Neuronal stem cell (in vitro differentiated cells): ENCODE results near the gene FAM163B.

Experiments used
- DNase-seq: peaks from one replicate; pipeline ENCODE4 v3.0.0-alpha.2; 2013; ENCODE audit warnings: low spot score
- H2AFZ ChIP-seq: one replicate; pipeline ENCODE4 v1.6.1; 2013; ENCODE audit warnings: mild to moderate bottlenecking, low read length, inconsistent platforms
- H2AK5ac ChIP-seq: 2 replicates; pipeline ENCODE4 v1.6.1; 2013; ENCODE audit warnings: low read depth, mild to moderate bottlenecking, inconsistent platforms, low read length, moderate library complexity, mixed read lengths
- H2BK120ac ChIP-seq: 2 replicates; pipeline ENCODE4 v1.6.1; 2013; ENCODE audit warnings: low read depth, mild to moderate bottlenecking, inconsistent platforms, low read length, moderate library complexity, mixed read lengths
- H2BK12ac ChIP-seq: one replicate; pipeline ENCODE4 v1.6.1; 2013; ENCODE audit warnings: low read length, inconsistent platforms
- H2BK15ac ChIP-seq: 2 replicates; pipeline ENCODE4 v1.6.1; 2013; ENCODE audit warnings: mild to moderate bottlenecking, low read length, inconsistent platforms, mixed read lengths
- H2BK5ac ChIP-seq: one replicate; pipeline ENCODE4 v1.6.1; 2013; ENCODE audit warnings: inconsistent platforms, mild to moderate bottlenecking, low read length, moderate library complexity
- H3K14ac ChIP-seq: one replicate; pipeline ENCODE4 v1.6.1; 2013; ENCODE audit warnings: low read length, inconsistent platforms
- H3K18ac ChIP-seq: 2 replicates; pipeline ENCODE4 v1.6.1; 2013; ENCODE audit warnings: low read length, inconsistent platforms
- H3K23ac ChIP-seq: 2 replicates; pipeline ENCODE4 v1.6.1; 2013; ENCODE audit warnings: low read depth, mild to moderate bottlenecking, mixed read lengths, low read length, inconsistent platforms; ENCODE audit not compliant: poor library complexity
- H3K27ac ChIP-seq: replicated peaks from 3 replicates; pipeline ENCODE4 v1.5.1; 2013; ENCODE audit warnings: low read length, inconsistent platforms
- H3K27me3 ChIP-seq, 3 experiments: 2 replicates each; pipeline ENCODE4 v1.6.1; 2013; ENCODE audit warnings: low read length in 3 of 3, mild to moderate bottlenecking in 2 of 3, inconsistent platforms in 1 of 3, low read depth in 1 of 3, mixed read lengths in 1 of 3, moderate library complexity in 1 of 3; ENCODE audit not compliant: control insufficient read depth in 3 of 3, insufficient read depth in 3 of 3
- H3K36me3 ChIP-seq, 2 donors: replicated peaks in 1 of 2; 2 replicates each; pipeline ENCODE4 v1.6.1; 2013; ENCODE audit warnings: low read length in 2 of 2; ENCODE audit not compliant: control insufficient read depth in 2 of 2, insufficient read depth in 2 of 2
- H3K4ac ChIP-seq: 2 replicates; pipeline ENCODE4 v1.6.1; 2013; ENCODE audit warnings: inconsistent platforms, mild to moderate bottlenecking, low read length, moderate library complexity
- H3K4me1 ChIP-seq, 2 donors: 1 replicate in 1 of 2; 2 replicates in 1 of 2; pipeline ENCODE4 v1.6.1; 2013; ENCODE audit warnings: low read length in 2 of 2, low read depth in 1 of 2; ENCODE audit not compliant: control insufficient read depth in 2 of 2, insufficient read depth in 1 of 2
- H3K4me2 ChIP-seq: one replicate; pipeline ENCODE4 v1.6.1; 2013; ENCODE audit warnings: mild to moderate bottlenecking, low read length, inconsistent platforms; ENCODE audit not compliant: insufficient read depth, poor library complexity, severe bottlenecking
- H3K4me3 ChIP-seq, 2 donors: 2 replicates each; pipeline ENCODE4 v1.5.1; 2013; ENCODE audit warnings: low read length in 2 of 2, mild to moderate bottlenecking in 2 of 2, inconsistent platforms in 1 of 2, moderate library complexity in 1 of 2
- H3K79me1 ChIP-seq: one replicate; pipeline ENCODE4 v1.6.1; 2013; ENCODE audit warnings: low read depth, mild to moderate bottlenecking, inconsistent platforms, low read length, moderate library complexity
- H3K9ac ChIP-seq: one replicate; pipeline ENCODE4 v1.6.1; 2013; ENCODE audit warnings: mild to moderate bottlenecking, low read depth, low read length, inconsistent platforms; ENCODE audit not compliant: poor library complexity
- H3K9me3 ChIP-seq, 2 donors: replicated peaks in 1 of 2; 2 replicates each; pipeline versions ENCODE3 to v1.6.1; 2013; ENCODE audit warnings: low read length in 2 of 2, mild to moderate bottlenecking in 2 of 2, inconsistent platforms in 1 of 2, low read depth in 1 of 2, mixed read lengths in 1 of 2, moderate library complexity in 1 of 2; ENCODE audit not compliant: control insufficient read depth in 2 of 2, insufficient read depth in 1 of 2
- H4K8ac ChIP-seq: one replicate; pipeline ENCODE4 v1.6.1; 2013; ENCODE audit warnings: low read depth, mild to moderate bottlenecking, inconsistent platforms, low read length, moderate library complexity
- H4K91ac ChIP-seq: one replicate; pipeline ENCODE4 v1.6.1; 2013; ENCODE audit warnings: low read length, low read depth, mild to moderate bottlenecking, inconsistent platforms; ENCODE audit not compliant: poor library complexity
- WGBS, 2 donors: extraction: QIAGEN DNeasy Blood & Tissue Kit; methylation state at CpG; one replicate each; pipeline ENCODE4 v1.1.7; 2013; ENCODE audit warnings: missing lambda C conversion rate in 2 of 2, mixed read lengths in 1 of 2; ENCODE audit not compliant: insufficient read length in 2 of 2, insufficient replicate concordance in 1 of 2; ENCODE audit errors: extremely low coverage in 2 of 2; 5-methylcytosine and 5-hydroxymethylcytosine counted together

Gene FAM163B

DNA sequence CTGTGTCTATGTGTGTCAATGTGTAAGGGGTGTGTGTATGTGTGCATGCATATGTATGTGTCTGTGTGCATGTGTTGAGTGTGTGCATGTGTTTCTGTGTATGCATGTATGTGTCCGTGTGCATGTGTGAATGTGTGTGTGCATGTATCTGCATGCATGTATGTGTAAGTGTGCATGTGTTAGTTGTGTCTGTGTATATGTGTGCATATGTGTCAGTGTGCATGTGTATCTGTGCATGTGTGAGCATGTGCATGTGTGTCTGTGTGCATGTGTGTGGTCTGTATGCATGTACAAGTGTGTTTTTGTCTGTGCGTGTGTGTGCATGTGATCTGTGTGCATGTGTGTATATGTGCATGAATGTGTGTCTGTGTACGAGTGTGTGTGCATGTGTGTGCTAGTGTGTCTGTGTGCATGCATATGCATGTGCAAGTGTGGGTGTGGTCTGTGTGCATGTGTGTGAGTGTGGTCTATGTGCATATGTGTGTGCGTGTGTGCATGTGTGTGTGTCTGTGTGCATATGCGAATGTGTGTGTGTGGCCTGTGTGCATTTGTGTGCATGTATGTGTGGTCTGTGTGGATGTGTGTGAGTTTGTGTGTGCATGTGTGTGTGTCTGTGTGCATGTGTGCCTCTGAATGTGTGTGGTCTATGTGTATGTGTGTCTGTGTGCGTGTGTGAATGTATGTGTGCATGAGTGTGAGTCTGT is 9.6 kb downstream of the FAM163B start:
- Histone ChIP-seq H3K36me3 (peaks cover 0 to 1% of the 10 kb centered on the region in 2 donors), H2BK15ac (no peak overlapping the region), H3K27me3 (peaks cover 0 to 9% (median 0%) of the 10 kb centered on the region in 3 experiments), H3K4ac (no peak overlapping the region), H3K4me1 (no peaks in the 10 kb centered on the region), H3K18ac (no peak overlapping the region), H3K23ac (peak overlapping the region; percentile 22), H4K91ac (no peak overlapping the region), H3K79me1 (peaks cover 2% of the 10 kb centered on the region), H2BK5ac (no peak overlapping the region), H3K14ac (peak overlapping the region; percentile 84), H3K9ac (no peak overlapping the region), H3K27ac (no peak overlapping the region), H2AFZ (no peak overlapping the region), H3K9me3 (peaks cover 13 to 14% of the 10 kb centered on the region in 2 donors), H2BK120ac (no peak overlapping the region), H3K4me2 (no peak overlapping the region), H4K8ac (no peak overlapping the region), H3K4me3 (peak overlapping the region in 1 of 2 donors; percentile 67), H2BK12ac (peak overlapping the region; percentile 59), H2AK5ac (no peak overlapping the region)
- WGBS, 2 donors = no CpG with 5 or more reads among the region's 6 CpGs
- no peak for DNase-seq

DNA sequence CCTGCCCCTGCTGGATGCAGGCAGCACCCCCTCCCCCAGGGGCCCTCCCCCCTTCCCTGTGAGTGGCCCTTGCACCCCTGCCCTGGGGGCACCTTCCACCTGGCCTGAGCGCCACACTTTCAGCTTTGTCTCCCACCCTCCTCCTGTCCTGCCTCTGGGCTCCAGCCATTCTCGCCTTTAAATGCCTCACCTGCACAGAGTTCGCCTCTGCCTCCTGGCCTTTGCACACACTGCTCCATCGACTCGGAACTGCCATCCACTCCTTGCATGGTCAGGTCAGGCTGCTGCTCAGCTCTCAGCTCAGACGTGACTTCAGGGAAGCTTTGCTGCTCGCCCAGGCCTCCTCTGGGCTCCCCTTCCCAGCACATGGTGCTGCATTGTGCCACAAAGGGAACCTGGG is 10.2 kb downstream of the FAM163B start:
- no peak overlapping the region for H3K23ac ChIP-seq
- no peak overlapping the region for H3K9ac ChIP-seq
- WGBS, 2 donors = no CpG with 5 or more reads among the region's 7 CpGs
- no peak overlapping the region for H4K91ac ChIP-seq
- H3K4me3 ChIP-seq = peak overlapping the region in 1 of 2 donors; percentile 63
- peaks cover 0 to 9% (median 0%) of the 10 kb centered on the region in 3 experiments for H3K27me3 ChIP-seq
- no peak overlapping the region for H2BK12ac ChIP-seq
- no peak overlapping the region for H2AFZ ChIP-seq
- peaks cover 13 to 14% of the 10 kb centered on the region in 2 donors for H3K9me3 ChIP-seq
- no peak overlapping the region for H3K27ac ChIP-seq
- H3K4me2 ChIP-seq = no peak overlapping the region
- H3K79me1 ChIP-seq = peaks cover 2% of the 10 kb centered on the region
- no peak overlapping the region for H2BK15ac ChIP-seq
- no peak overlapping the region for H3K4ac ChIP-seq
- H2BK120ac ChIP-seq = no peak overlapping the region
- H2BK5ac ChIP-seq = no peak overlapping the region
- no peak overlapping the region for H2AK5ac ChIP-seq
- no peak overlapping the region for H3K18ac ChIP-seq
- DNase-seq = no peak
- peaks cover 0 to 1% of the 10 kb centered on the region in 2 donors for H3K36me3 ChIP-seq
- H3K4me1 ChIP-seq = no peaks in the 10 kb centered on the region
- H3K14ac ChIP-seq = no peak overlapping the region
- no peak overlapping the region for H4K8ac ChIP-seq

DNA sequence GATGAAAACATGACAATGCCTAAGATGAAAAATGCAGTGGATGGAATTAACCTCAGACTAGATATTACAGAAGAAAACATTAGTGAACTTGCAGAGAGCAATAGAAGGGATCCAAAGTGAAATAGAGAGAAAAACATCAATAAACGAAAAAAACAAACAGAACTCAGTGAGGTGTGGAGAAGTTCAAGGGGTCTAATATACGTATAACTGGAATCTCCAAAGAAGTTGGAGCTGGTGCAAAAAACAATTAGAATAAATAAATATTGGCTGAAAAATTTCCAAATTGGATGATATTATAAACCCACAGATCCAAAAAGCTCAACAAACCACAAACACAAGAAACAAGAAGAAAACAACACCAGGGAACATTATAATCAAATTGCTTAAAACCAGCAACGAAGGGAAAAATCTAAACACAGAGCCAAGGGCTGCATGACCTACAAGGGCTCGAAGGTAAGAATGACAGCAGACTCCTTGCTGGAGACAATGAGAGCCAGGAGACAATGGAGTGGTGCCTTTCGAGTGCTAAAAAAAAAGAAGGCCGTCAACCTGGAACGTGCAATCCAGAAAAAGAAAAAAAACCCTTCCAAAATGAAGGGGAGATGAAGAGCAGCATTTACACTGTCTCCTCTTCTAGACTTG is 11.8 kb downstream of the FAM163B start:
- Histone ChIP-seq H3K18ac (no peak overlapping the region), H2BK5ac (no peak overlapping the region), H3K9me3 (peaks cover 13 to 14% of the 10 kb centered on the region in 2 donors), H2BK120ac (no peak overlapping the region), H2BK15ac (no peak overlapping the region), H2AK5ac (no peak overlapping the region), H3K4me3 (no peak overlapping the region), H3K9ac (no peak overlapping the region), H3K23ac (no peak overlapping the region), H3K4ac (no peak overlapping the region), H3K79me1 (peaks cover 2% of the 10 kb centered on the region), H4K8ac (no peak overlapping the region), H3K4me1 (no peaks in the 10 kb centered on the region), H3K14ac (no peak overlapping the region), H4K91ac (no peak overlapping the region), H3K4me2 (no peak overlapping the region), H2AFZ (no peak overlapping the region), H3K36me3 (peaks cover 0 to 1% of the 10 kb centered on the region in 2 donors), H2BK12ac (no peak overlapping the region), H3K27ac (no peak overlapping the region), H3K27me3 (peaks cover 0 to 8% (median 0%) of the 10 kb centered on the region in 3 experiments)
- no peak for DNase-seq
- no CpG with 5 or more reads among the region's 7 CpGs for WGBS, 2 donors

DNA sequence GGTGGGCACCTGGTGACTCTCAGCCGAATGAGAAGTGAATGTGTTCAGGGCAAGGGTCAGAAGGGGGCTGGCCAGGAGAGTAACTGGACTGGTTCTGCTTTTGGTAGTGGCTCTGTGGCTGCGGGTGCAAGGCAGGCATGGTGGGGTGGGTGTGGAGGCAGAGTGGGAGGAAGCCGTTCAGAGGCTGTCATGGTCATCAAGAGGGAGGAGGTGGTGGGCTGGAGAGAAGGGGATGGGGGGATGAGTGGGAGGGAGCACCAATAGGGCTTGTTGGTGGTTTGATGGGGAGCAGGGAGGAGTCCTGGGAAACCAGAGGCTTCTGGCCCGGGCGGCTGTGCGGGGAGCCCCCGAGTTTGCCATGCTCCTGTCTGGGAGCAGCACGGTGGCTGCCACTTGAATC is 13.3 kb downstream of the FAM163B start:
- Histone ChIP-seq H3K4me3 (no peak overlapping the region), H3K14ac (no peak overlapping the region), H2BK120ac (no peak overlapping the region), H3K36me3 (peaks cover 0 to 1% of the 10 kb centered on the region in 2 donors), H3K27ac (no peak overlapping the region), H2BK15ac (no peak overlapping the region), H3K4me2 (no peak overlapping the region), H2AFZ (no peak overlapping the region), H4K91ac (no peak overlapping the region), H3K79me1 (peaks cover 2% of the 10 kb centered on the region), H3K27me3 (peaks cover 0 to 8% (median 0%) of the 10 kb centered on the region in 3 experiments), H2BK5ac (no peak overlapping the region), H2BK12ac (no peak overlapping the region), H2AK5ac (no peak overlapping the region), H3K23ac (no peak overlapping the region), H3K18ac (no peak overlapping the region), H3K4ac (no peak overlapping the region), H3K9me3 (peaks cover 13 to 14% of the 10 kb centered on the region in 2 donors), H4K8ac (no peak overlapping the region), H3K4me1 (no peaks in the 10 kb centered on the region), H3K9ac (no peak overlapping the region)
- no peak for DNase-seq
- WGBS, 2 donors = no CpG with 5 or more reads among the region's 8 CpGs
